HPDE6-E6E7 (cell line): ENCODE measurements around the gene AGMO.
"Not testable (repeated sequence)": the region's sequence is repeated elsewhere in the genome, so short reads cannot be mapped to it uniquely, and the experiment has no call there.

Source experiments
- DNase-seq: peaks from one replicate; pipeline ENCODE4 v3.0.0; 2011; ENCODE audit warnings: missing footprints; ENCODE audit errors: extremely low spot score

AGMO gene

DNA sequence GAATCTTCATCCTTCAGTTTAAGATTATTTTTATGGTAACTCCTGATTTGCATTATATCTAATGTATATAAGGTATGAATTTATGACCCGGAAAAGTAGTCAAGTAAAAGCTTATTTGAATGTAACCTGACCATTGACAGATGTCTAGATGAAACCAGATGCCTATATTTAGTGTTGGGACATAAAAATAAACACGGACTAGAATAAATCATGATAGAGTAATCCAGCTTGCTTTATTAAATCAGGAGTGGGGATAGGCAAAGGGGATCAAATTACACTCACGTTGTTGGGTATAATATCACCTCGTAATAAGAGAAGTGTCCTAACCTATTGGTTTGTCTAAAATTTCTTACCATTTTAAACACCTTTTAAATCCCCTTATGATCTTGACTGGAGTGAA, 244.6 kb downstream of the AGMO start:
- no peak for DNase-seq

DNA sequence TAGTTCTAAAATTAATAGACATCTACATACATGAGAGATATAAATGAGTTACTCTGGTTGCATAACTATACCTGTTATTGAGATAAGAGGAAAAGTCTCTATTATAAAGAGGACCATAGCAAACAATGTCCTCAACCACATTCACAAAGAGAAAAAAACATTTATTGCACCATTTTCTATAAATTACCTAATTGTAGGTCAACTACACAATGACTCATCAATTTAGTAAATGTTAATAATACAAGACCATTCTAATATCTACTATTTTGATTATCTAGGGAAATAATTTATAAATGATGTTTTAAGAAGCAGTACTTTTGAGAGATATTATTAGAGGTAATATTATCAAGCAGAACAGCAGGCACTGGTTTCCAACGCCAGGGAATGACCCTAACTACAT, 246.1 kb downstream of the AGMO start:
- DNase-seq: no peak

DNA sequence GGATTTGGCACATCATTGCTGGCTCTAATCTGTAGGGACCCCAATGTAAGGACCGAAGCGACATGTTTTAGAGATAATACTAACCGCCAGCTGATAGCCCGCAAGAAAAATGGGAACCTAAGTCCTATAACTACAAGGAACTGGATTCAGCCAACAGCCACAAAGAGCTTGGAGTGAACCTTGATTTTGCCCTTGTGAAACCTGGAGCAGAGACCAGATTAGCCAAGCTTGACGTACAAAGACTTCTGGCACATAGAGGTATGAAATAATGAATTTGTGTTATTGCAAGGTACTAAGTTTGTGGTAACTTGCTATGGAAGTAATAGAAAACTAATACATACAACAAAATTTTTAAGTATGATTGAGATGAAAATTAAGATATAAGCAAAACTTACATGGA, 246.9 kb downstream of the AGMO start:
- DNase-seq: no peak

DNA sequence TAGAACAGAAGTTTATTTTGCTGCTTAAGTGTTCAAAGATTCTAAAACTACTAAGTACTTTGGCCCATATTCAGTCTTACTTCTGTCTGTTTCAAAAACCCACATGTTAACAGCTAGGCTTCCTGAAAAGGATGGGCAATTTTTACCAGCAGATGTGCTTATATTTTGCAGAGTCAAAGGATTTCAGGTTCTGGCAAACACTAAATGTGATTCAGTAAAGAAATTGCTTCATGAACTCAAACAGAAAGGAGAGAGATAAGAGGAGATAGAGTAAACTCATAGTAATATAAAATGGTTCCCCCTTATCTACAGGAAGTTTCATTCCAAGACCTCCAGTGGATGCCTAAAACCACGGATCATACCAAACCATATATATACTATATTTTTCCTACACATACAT, 248.5 kb downstream of the AGMO start:
- no peak for DNase-seq

DNA sequence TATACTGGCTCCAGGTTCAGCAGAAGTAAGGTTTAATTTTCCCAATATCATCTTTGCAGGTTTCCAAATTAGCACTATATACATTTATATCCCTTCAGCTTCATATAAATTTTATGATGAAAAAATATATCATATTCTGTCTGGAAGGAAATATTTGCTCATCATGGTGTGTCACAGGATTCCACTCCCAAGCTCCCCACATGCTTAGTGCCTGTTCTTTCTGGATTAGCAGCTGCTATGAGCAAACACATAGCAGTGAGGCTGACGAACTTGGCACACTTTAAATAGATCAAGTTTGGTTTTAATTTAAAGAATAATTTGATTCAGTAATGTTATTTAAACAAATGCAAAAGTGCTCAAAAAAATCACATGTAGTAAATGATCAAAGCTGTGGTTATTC, 251.9 kb downstream of the AGMO start:
- no peak for DNase-seq

DNA sequence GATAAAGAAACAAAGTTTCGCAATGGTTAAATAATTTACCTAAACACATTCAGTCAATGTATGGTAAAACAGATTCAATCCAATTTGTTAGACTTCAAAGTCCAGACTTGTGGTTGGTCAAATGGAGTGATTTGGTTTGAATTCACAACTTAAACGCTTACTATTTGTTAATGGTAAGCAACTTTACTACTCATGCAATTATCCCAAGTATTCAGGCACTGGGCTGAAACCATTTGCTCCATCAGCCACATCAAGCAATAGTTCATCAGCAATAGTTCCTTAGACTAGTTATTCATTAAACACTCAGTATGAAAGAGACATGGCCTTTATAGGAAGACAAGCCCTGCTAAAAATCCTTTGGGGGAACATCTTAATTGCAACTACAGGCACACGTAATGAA, 253.0 kb downstream of the AGMO start:
- DNase-seq: no peak

DNA sequence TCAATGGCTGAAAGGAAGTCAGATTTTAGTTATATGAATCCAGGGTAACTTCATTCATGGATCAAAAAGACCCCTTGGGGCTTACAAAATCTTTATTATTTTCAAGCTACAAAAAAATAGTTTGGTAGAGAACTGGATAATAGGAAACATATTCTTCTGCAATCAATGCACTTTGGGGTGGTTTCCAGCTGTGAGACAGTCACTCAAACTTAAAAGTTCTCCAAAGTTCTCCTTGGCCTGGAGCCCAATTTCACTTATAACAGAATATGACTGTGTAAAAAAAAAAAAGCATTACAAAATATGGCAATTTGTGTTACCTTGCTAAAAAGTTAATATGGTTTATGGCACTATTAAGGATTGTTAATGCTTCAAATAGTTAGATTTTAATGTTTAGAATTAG, 255.5 kb downstream of the AGMO start:
- no peak for DNase-seq

DNA sequence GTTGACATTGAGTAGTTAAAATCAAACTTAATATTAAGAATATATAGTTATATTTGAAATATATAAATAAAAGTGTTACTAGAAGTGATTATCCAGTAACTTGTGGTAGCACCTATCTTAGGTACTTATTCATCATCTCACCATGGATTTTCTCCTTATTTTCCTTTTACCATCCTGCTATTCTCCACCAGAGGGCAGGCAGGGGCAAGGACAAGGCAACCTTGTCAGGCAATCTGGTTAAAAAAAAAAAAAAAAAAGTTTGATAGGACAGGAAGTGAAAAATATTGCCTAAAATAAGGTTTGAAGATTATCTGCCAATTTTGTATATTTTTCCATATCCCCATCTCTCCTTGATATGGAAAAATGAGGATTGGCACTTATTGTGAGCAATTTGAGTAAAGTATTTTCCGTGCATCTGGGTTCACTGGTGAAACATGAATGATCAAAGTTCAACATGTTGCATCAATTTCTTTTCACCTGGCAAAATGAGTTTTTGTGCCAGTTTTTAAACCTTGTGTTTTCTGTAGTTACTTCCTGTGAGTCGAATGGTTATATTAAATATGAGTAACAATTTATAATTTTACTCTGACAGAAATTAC, 256.7 kb downstream of the AGMO start:
- peak; percentile 11 for DNase-seq

DNA sequence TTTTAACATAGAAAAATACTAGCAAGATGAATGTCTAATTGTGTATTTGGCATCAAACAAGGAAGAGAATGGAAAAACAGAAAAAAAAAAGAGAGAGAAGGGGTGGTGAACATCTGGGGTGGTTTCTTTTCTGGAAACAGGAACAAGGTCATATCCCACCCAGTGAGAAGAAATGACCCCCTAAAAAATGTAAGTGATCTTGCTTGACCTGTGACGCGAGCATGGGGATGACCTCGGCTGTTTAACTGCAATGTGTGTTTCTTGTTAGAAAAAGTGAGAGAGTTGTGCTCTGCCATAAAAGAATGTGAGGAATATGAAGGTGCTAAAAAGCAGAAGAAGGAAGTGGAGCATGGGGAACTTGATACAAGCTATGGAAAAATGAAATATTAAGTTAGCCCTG, 258.5 kb downstream of the AGMO start:
- DNase-seq: no peak

DNA sequence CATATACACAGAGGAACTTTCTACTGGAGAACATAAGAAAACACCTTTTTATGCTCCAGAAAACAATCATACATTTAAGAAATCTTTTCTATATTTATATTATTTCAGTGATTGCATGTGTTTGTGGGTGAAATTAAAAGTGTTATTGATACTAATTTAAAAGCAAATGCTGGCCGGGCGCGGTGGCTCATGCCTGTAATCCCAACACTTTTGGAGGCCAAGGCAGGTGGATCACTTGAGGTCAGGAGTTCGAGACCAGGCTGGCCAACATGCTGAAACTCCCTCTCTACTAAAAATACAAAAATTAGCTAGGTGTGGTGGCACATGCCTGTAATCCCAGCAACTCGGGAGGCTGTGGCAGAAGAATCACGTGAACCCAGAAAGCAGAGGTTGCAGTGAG, 260.8 kb downstream of the AGMO start:
- DNase-seq: not testable (repeated sequence)

DNA sequence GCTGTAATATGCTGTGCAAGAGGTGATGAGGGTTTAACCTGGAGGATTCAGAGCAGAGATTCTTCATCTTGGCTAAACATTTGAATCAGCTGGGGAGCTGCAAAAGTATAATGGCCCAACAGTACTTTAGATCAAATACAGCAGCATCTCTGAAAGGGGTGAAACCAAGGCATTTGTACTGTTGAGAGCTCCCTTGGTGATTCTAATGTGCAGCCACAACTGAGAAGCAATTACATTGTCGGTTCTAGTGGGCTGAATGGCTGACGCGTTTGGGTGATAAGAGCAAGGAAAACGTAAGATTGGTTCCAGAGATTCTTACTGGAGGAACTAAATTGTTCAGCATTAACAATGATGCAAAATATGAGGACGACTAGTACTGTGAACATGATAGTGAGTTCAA, 269.7 kb downstream of the AGMO start:
- no peak for DNase-seq

DNA sequence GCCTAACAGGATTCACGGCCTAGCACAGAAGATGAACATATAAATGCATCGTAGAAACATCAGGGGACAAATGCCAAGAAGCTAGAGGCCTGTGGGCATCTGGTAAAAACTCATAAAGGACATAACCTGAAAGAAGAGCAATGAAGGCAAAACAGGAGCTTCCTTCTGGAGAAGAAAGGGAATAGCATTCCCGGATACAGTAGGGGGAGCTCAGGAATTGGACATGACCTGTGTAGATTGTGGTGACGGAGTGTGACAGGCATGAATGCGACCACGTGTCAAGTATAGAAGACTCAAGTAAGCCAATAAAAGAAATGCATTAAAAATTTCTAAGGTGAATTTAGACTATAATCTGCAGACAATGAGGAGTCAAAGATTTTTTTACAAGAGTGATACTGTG, 270.1 kb downstream of the AGMO start:
- no peak for DNase-seq

DNA sequence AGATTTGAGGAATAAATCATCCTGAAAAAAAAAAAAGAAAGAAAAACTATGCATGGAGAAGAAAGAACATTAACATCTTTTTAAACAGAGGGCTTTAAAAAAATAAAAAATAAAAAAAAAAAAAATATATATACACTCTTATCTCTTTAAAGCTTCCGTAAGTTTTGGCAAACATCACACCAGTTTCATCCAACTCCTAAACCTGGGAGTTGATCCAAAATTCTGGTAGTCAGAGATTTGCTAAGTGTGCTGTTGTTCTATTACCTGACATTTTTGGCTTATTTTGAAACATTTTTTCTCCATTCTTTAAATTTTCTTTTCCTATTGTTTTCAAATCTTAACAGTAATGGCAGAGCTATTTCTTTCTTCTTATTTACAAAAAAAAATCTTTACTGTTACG, 273.1 kb downstream of the AGMO start:
- no peak for DNase-seq

DNA sequence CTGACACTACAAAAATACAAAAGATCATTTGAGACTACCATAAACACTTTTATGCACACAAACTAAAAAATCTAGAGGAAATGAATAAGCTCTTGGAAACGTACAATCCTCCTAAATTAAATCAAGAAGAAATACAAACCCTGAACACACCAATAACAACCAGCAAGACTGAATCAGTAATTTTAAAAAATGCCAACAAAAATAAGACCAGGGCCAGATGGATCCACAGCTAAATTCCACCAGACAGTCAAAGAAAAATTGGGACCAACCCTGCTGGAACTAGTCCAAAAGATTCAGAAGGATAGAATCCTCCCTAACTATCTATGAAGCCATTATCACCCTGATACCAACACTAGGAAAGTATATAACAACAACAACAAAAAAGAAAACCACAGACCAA, 277.4 kb downstream of the AGMO start:
- DNase-seq: no peak

DNA sequence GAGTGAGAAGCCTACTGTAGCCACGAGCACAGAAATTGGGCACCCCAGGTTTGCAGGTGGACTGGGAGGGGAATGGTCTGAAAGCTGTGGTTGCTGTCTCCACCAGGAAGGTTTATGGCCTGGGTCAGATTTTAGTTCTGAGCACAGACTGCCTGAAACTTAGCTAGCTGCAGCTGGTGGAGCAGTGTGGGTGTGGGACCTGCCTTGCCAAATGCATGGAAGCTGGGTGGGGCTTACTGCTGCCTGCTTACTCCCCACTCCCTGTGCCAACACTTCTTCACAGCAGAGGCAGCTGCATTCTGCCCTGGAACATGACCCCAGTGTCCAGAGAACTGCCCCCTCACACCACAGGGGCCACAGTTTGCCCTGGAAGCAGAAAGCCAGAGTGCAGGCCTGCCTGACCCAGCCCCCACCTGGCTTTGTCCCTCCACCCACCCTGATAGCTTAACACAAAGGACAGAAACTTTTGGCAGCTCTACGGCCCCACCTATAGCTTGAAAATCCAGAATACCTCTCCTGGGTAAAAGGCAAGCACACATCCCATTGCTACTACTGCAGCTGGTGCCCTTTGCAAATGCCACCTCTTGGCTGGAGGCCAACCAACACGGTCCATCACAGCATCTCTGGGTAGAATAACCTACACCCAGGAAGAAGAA, 281.6 kb downstream of the AGMO start:
- no peak for DNase-seq

DNA sequence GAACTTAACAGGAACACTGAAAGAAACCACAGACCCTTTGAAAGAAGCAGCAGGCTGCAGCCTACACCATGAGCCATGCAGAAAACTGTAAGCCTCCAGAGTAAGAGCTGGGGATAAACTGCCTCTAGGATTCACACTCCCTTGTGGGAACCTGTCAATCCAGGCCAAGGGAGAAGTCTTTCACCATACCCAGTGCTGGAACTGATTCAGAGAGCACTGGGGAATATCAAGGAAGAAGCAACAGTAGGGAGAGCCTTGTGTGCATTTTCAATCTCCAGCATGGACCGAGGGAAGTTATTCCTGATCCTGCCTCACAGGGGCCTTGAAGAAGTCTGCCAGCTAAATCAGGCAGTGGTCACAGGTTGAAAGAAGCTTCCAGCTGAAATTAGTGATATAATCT, 282.2 kb downstream of the AGMO start:
- DNase-seq: no peak

DNA sequence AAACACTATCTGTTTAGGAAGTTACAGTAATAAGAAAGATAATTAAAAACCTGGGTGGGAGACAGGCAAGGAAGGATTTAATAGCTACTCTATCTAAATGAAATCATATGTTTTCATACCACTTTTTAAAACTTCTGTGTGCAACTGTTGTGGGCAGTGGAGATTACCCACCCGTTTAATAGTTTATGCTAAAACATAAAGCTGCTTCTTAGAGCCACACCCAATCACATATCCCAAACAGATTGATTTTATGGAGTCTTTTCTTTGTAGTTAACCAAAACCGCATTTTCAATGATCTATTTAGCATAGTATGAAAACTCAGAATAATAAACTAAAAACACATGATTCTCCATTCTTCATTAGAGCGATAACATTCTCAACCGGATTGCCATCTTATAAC, 304.1 kb downstream of the AGMO start:
- no peak for DNase-seq

DNA sequence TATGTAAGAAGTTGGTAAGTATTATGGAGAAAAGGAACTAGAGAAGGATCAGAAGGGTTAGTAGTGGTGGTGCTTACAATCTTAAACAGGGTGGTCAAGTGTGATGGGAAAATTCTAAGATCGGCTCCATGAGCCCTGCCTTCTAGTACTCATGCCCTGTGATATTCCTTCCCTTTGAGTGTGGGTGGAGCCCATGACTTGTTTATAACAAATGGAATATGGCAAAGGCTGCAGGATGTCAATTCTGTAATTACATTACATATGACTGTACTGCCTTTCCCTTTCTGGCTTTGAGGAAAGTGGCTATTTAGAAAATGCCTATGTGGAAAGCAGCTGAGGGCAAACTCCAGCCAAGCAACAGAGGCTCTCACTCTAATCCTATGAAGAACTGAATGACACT, 309.6 kb downstream of the AGMO start:
- no peak for DNase-seq

DNA sequence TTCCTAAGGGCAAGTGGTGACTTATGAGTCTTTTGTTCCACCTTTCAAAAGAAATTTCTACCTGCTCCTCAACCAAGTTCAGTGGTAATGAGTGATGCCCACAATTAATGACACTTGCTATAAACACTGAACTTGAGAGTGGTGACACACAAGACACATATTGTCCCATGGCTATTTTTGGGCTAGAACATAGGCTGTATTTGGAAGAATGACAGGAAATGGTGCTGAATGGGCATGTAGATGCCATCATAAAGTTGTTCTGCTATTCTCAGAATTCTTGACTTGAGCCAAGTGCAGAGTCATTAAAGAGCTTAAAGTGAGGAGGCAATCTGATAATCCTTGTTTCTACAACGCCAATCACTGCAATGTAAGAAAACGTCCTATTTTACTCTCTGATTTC, 313.3 kb downstream of the AGMO start:
- no peak for DNase-seq

DNA sequence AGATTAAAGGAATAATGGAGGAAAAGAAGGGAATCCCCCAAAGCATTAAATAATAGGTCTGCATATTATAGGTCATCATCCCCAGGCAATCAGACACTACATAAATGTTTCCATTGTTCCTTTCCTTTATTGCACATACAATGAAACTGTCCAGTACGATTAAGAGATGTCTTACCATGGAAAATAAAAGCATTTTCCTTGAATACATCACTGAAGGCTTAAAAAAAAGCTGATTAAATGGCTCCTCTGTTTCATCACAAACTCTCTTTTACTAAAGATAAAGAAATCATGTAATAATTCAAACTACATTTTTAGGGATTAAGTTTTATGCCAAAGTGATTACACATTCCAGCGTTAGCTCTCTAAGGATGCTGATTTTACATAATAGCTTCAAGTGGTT, 316.0 kb downstream of the AGMO start:
- DNase-seq: no peak

DNA sequence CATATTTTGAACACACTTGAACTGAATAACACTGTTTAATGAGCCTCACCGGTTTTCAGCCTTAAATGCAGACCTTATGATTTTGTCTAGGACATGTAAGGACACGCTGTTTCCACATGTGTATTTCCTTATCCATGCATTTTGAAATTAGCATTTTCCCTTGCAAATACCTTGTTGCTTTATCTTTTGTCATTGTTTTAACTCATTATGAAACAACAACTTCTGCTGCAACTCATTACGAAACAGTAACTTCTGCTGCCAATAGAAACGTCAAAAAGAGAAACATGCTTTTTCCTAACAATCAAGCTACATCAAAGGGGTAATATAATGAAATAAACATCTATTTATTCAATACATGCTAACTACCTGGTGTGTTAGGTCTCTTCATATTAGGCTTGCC, 322.0 kb downstream of the AGMO start:
- no peak for DNase-seq

DNA sequence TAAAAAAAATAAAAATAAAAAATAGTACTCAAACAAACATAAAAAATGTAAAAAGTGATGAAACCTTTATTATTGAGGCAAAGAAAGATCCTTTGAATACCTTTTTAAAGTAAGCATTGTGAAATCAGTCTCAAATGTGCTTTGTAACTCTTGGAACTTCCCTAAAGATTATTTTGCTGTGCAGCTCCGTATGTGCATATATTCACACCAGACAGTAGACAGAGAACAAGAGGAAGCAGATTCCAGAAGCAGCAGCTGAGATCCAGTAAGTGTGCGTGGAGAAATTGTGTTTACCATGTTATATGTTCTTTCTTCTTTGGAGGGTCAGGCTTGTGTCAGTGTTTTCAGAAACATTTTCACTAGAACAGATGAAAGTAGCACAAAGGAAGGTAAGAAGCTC, 324.9 kb downstream of the AGMO start:
- no peak for DNase-seq

DNA sequence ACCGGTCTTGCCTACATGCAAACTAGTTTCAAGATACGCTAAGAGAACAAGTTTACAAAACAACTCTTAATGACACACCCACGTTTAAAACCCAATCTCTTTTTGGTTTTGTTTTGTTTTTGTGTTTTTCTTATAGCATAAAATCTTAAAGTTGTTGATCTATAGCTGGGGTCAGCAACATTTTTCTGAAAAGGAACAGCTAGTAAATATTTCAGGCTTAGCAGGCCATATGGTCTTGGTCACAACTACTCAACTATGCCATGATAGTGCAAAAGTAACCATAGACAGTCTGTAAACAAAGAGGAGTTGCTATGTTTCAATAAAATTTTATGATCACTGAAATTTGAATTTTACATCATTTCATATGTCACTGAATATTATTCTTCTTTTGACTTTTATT, 327.4 kb downstream of the AGMO start:
- no peak for DNase-seq

DNA sequence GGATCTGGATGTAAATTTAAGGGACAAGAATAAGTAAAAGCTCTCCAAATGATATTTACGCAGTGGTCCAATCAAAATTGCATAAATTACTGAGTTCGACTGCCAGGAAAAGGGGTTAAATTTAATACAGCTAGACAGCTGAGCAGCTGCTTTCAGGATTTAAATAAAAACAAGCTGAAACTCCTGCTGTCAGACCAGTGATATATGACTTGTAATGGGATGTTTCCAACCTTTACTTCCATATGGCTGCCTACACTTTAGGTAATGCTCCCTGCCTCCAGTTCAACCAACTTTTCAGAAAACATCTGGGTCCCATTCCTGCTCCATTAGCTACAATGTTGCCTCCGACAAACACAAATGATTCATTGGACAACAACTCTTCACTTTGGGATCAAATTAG, 333.0 kb downstream of the AGMO start:
- DNase-seq: no peak
